Stimulated activated CD4-positive, alpha-beta T cell treated with anti-CD3 and anti-CD28 coated beads, Interleukin-15, amount 100 ng/mL, for 1 hour (primary cell): ENCODE data around the gene SEL1L2.
"Not testable (repeated sequence)": the region's sequence is repeated elsewhere in the genome, so short reads cannot be mapped to it uniquely, and the experiment has no call there.

Source experiments
- DNase-seq, 2 donors: peaks; one replicate each; pipeline ENCODE4 v3.0.0-alpha.2; 2020; ENCODE audit warnings: low read depth in 1 of 2, low spot score in 1 of 2

SEL1L2 gene, protein sequence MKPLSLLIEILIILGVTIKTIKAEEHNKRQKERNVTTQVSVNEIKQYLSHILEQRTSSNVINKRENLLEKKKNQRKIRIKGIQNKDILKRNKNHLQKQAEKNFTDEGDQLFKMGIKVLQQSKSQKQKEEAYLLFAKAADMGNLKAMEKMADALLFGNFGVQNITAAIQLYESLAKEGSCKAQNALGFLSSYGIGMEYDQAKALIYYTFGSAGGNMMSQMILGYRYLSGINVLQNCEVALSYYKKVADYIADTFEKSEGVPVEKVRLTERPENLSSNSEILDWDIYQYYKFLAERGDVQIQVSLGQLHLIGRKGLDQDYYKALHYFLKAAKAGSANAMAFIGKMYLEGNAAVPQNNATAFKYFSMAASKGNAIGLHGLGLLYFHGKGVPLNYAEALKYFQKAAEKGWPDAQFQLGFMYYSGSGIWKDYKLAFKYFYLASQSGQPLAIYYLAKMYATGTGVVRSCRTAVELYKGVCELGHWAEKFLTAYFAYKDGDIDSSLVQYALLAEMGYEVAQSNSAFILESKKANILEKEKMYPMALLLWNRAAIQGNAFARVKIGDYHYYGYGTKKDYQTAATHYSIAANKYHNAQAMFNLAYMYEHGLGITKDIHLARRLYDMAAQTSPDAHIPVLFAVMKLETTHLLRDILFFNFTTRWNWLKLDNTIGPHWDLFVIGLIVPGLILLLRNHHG

DNA sequence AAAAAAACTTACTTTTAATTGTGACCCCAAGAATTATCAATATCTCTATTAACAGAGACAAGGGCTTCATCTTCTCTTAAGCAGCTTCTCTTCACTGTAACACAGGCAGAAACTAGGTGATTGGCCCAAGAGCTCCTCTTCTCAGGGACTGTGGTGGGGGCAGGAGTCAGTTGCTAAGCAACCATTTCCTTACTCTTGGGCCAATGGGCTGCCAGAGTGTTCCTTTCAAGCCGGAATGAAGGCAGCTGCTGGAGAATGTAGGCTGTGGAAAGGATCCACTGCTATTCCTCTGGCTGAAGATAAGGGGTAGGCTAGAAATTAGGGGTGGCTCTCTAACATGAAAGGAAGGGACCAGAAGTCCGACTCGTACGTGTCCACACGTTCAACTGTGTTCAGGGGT, at the start of gene SEL1L2:
Gene SEL1L2 (minus strand): TSS at position 150 of the 400 bp plus-strand sequence. CDS start 80 bp downstream, at position 70.
- DNase-seq, result no peak

DNA sequence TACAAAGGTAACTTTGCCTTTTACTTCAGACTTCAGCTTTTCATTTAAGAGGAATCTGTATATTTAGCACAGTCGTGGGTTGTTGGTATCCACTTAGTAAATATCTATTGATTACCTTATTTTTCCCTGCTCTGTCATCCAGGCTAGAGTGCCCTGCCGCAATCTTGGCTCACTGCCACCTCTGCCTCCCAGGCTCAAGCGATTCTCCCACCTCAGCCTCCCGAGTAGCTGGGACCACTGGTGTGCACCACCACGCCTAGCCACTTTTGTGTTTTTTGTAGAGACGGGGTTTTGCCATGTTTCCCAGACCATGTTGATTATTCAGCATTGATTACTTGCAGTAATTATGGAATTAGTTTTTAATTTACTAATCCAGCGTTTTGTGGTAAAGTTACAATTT, 46.2 kb upstream of the SEL1L2 start:
- DNase-seq, result no peak

DNA sequence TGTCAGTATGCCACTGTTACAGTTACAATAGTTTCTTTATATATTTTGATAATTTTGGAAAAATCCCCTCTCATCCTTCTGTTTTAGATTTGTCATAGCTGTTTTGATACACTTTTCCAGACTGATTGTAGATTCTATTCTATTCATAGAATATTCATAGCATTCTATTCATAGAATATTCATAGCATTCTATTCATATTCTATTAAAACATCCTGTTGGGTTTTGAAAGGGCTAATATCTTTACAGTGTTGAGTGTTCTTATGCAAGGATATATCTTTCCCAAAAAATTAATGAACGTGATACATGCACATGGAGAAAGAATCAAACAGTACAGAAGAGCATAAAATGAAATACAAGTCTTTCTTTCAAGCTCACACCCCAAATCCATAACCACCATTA, 42.9 kb upstream of the SEL1L2 start:
- DNase-seq, result no peak

DNA sequence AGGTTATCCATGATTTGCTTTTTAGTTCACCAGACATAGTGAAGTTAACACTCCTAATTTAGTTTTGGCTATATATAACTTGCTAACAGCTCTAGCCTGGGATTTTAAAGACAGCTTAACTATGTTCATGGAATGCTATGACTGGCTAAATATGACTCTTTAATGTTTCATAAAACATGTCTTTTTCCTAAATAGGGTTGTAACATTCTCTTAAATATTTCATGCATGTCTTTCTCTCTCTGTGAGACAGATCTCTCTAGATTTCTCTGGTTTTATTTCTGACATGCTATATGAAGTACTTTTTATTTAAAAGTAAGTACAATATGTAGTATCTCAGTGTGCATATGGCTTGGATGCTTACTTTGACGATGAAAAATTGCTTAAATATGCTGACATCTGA, 40.6 kb upstream of the SEL1L2 start:
- DNase-seq, result no peak

DNA sequence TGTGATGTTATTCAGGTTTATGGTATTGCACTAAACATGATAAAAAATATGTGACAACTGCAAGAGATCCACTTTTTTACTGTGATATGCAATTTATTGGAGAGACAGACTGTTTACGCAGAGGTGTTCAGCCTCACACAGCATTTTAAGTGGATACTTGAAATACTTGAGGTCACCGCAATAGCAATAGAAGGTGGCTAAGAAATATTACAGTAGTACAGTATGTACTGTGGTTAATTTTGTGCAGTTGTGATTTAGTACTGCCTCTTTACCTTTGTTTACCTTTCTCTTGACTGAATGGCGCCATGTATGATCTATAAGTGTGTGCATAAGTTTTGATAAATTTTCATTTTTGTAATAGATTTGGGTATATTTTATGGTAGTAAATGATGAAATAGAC, 22.3 kb upstream of the SEL1L2 start:
- no peak for DNase-seq

DNA sequence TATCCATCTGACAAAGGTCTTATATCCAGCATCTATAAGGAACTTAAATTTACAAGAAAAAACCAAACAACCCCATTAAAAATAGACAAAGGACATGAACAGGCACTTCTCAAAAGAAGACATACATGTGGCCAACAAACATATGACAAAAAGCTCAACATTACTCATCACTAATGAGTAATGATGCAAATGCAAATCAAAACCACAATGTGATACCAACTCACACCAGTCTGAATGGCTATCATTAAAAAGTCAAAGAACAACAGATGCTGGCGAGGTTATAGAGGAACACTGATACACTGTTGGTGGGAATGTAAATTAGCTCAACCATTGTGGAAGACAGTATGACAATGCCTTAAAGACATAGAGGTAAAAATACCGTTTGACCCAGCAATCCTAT, 18.8 kb upstream of the SEL1L2 start:
- DNase-seq, result no peak

DNA sequence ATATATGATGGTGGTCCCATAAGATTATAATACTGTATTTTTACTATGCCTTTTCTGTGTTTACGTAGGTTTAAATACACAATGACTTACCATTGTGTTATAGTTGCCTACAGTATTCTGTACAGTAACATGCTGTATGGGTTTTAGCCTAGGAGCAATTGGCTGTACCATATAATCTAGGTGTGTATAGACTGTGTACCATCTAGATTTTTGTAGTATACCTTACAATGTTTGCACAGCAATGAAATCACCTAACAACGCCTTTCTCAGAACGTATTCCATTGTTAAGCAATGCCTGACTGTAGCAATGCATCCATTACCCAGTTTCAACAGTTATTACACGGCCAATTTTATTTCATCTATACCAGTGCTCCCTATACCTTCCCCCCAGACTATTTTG, 15.6 kb upstream of the SEL1L2 start:
- no peak for DNase-seq

DNA sequence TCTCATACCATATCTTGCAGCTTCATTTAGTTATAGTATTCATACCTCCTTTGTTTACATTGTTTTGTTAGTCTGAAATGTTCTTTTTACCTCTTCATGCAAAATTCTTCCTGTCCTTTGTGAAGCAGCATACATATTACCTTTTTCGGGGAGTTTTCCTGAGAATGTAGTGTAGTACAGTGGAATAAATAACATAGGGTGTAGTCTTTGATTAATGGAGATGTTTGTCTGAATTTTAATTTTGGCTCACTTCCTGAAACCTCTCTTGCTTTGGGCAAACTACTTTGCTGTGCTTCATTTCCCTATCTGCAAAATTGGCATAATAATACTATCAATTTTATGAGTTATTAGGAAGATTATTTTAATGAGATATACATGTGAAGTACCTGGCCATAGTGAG, 10.5 kb upstream of the SEL1L2 start:
- DNase-seq, result no peak

DNA sequence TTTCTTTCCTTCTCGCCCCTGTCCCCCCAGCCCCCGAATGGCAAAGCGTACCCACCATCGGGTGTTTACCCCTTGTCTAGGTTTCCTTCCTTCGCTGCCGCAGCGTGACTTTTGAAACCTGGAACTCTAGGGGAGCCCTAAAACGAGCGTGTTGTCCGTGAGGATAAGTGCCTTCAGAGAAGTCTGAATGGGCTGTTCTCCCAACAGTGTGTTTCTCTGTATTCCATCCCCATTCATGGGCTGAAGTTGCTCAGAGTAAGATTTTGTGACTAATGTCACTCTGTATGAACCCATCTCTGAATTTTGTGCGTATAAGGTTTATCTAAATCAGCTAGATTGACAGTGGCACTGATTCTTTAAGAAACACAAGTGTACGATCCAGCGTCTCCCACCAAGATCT, 5.9 kb upstream of the SEL1L2 start:
- no peak for DNase-seq

DNA sequence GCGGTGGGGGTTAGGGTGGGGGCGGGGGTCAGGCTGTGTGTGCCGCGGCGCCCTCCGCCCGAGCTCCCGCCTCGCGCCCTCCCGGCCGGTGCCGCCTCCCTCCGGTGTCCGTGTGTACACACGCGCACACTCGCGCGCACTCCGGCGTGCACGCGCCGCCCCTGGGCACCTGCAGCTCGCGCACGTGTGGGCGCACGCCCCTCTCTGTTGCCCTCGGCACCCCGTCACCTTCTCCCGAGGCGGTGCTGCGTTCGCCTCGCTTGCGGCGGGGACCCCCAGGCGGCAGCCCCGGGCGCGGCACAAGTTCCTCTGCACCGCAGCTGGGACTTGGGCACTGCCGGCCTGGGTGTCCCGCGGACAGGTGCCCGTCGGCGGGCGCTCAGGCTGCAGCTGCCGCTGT, 5.4 kb upstream of the SEL1L2 start:
- DNase-seq, result no peak

DNA sequence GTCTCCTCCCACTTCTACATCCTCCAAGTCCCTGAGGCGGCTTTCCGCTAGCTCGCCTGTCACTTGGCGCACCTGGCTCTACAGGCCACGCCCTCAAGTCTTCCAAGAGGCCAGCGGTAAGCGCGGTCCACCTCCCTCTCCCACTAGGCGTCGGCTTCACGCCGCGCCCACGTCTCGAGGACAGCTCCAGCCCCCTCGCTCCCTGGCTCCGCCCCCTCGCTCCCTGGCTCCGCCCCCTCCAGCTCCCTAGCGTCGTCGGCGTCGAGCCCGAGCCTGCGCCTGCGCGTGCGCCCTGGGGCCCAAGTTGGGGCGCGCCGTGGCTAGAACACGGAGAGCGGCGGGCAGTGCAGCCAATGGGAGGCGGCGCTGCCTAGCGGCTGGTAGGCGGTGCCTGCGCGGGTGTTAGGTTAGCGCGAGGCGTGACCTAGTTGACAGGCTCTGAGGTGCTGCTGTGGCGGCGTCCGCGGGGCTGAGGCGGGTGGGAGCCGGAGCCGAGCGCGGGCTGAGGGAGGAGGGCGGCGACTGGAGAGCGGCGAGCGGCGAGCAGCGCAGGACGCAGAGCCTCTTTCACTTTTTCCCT, 4.8 kb upstream of the SEL1L2 start, which contains the start of gene MACROD2:
Gene MACROD2 (plus strand): TSS at position 431 of the 580 bp plus-strand sequence.
- peak in 1 of 2 donors; percentile 9 for DNase-seq

DNA sequence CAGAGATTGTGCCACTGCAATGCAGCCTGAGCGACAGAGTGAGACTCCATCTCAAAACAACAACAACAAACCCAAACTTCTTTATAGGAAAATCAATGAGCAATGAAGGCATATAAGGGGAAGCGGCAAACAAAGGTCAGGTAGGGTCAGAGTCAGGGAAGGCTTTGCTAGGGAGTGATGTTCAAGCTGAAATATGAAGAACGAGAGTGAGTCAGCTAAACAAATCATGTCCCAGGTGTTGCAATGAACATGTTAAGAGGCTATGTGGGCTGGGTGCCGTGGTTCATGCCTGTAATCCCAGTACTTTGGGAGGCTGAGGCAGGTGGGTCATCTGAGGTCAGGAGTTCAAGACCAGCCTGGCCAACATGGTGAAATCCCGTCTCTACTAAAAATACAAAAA, 1.5 kb upstream of the SEL1L2 start:
- DNase-seq, result not testable (repeated sequence)

DNA sequence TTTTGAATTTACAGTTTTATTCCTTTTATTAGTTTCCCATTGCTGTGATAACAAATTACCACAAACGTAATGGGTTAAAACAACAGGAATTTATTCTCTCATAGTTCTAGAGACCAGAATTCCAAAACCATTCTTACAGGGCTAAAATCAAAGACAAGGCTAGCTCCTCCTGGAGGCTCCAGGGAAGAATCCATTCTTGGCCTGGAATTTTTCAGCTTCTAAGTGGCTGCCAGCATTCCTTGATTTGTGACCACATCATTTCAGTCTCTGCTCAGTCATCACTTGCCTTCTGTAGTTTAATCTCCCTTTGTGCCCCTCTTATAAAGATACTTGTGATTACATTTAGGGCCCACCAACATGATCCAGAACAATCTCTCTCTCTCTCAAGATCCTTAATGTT, 897 bp upstream of the SEL1L2 start:
- DNase-seq, result no peak

DNA sequence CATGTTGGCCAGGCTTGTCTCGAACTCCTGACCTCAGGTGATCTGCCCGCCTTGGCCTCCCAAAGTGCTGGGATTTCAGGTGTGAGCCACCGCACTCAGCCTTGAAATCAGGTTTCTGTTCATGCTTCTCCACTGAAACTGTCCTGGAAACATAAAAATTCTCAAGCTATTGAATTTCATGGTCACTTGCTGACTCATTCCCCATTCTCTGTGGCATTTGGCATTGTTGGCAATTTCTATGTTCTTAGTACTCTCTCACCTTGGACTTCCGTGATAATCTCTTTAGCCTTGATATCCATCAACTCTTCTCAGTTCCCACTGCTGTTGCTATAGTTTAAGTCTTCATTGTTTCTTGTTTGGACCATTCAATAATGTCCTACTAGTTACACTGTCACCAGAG, 6.2 kb downstream of the SEL1L2 start:
- DNase-seq, result no peak

DNA sequence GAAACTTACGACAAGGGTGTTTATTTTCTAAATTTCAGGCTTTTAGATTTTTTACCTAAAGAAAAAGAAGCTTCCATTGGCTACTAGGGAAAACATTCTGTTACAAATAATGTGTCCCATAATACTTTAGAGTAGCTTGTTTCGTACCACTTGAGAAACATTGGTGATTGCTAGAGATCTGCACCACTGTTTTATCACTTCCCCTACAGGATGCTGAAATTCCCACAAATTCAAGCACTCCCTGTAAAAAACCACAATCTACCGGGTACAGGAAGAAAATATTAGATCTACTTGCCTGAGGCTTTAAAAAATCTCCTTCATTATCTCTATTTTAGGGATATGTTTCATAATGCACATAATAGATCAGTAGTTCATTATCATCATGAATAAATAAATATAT, 29.9 kb downstream of the SEL1L2 start:
- no peak for DNase-seq

DNA sequence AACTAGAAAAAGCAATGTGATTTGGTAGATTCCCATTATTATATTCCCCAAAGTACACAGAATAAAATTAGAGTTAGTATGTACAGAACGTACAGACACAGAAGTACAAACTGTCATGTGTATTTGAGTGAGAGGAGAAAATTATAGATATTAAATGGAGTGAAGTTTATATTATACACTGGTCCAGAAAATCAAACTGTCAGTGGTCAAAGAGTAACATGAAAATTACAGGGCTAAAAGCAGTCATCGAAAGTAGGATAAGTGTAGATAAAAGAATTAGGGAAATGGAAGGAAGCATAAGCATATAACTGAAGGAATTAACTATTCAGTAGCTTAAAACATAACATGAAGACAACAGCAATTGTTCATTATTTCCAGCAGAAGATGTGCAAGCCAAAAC, 30.3 kb downstream of the SEL1L2 start:
- DNase-seq, result no peak

DNA sequence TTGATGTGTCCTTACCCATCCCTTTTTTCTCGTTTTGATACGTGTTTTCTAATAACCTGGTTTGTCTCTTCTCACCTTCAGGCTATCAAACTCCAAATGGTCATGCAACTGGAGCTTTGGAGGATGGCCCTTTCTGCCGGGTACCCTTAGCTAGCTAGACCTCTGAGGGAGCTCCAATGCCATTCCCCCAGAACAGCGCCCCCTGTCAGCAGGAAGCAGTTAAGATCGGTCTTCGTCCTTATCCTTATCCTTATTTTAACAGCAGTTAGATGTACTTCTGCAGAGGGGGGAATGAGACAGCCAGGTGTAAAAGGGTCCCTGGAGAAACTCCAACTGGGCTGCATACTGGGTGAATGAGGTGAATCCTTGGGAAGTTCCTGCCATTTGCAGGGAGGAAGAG, 37.2 kb downstream of the SEL1L2 start:
- DNase-seq, result no peak

DNA sequence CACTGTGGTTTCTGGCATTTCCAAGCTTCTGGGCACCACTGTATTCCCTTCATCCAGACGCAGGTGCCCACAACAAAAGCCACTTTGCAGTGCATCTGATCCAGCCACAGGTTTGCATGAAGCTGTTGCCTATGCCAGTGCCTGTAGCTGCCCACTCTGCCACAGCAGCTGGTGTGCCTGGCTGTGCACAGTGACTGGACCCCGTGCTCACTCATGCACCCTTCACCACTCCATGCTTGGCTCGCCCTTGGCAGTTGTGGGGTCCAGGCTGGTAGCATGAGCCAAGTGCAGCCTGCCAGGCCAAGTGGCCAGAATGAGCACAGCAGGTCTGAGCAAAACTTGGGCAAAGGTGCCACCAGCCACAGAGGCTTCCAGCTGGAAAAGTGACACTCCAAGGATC, 42.7 kb downstream of the SEL1L2 start:
- DNase-seq, result no peak

DNA sequence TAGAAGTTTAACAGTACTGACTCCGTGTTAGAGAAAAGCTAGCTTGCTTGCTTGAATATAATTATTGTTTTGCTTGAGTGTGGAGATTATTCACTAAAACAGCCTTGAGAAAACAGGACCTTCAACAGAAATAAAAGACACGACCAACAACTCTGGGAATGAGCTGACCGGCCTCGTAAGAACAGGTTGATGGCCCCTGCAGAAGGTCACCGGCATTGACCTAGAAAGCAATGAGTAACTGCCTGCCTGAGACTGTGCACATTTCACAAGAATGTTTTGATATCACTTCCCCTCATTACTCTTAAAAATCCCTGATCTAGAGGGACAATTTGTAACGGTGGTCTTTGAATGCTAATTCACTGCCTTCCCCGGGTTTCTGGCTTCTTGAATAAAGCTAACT, 49.4 kb downstream of the SEL1L2 start:
- DNase-seq, result no peak

DNA sequence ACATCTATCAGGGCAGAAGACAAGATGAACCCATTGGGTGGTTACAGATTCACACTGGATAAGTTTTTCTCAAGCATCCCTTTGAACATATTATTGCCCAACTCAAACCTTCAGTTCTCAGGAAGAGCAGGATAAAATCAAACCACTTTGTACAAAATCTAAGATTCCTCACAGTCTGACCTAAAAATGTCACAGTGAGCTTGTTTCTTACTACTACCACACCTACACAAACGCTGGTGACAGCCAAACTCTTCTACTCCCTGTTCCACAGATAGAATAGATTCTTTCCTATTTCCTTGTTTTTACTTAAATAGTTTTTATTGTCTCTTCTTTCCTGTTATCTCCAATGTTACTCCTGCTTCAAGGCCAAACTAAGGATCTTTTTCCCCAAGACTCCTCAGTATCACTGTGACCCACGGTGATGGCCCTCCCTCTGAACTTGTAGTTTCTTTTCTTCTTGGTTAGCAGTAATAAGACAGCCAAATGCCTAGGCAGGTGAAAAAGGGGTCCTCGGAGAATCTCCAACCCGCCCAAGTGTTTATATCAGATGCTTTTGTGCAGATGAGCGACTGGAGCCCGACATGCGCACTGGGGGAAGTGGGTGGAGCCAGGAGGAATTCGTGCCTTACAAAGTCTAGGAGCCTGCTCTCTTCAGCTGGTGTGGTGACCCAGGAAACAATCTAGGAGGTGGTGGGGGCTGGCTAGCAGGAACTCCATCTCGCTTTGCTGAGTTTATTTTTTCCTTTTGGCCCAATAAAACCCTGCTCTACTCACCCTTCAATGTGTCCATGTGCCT, 53.4 kb downstream of the SEL1L2 start:
- DNase-seq, result no peak
